IMR-90 (cell line): Measurements from ENCODE around the gene FAM174B. TPM values are rescaled to one million over a fixed set of nuclear protein-coding genes. Genes with fewer than 3 reads are reported as not detected.
"Not testable (repeated sequence)": the region's sequence is repeated elsewhere in the genome, so short reads cannot be mapped to it uniquely, and the experiment has no call there.

Source experiments
- ATAC-seq: fragments of 200-7000 bp; cut with Tn5 transposase; 2 replicates; pipeline ENCODE4 v1.9.1; 2020; ENCODE audit warnings: low read depth, mild to moderate bottlenecking, moderate library complexity
- BruUV-seq: library from RNA; stranded (reverse); fragments of 400-500 nt; replicated peaks from 2 replicates; lab custom pipeline; 2021; lab: Mats Ljungman, UMichigan
- CTCF ChIA-PET: fragments of 300-600 bp; formaldehyde crosslinking; extraction: SDS; loops from one replicate; lab custom pipeline; 2021; ENCODE audit warnings: antibody characterized with exemption; lab: Yijun Ruan, JAX
- POLR2A ChIA-PET: fragments of 300-600 bp; sonication (Branson Sonifier 250); formaldehyde crosslinking; loops from one replicate; lab custom pipeline; 2022; ENCODE audit warnings: antibody characterized with exemption; ENCODE audit not compliant: unreplicated experiment; lab: Charles Lee
- DNase-seq: peaks from one replicate; pipeline ENCODE4 v3.0.0; 2013
- H2AFZ ChIP-seq: replicated peaks from 2 replicates; pipeline ENCODE3; 2013; ENCODE audit warnings: low read length, mild to moderate bottlenecking; ENCODE audit not compliant: poor library complexity
- H2AK5ac ChIP-seq: 2 replicates; pipeline ENCODE4 v1.6.1; 2013; ENCODE audit warnings: low read depth, low read length, inconsistent platforms
- H2AK9ac ChIP-seq: replicated peaks from 2 replicates; pipeline ENCODE3; 2013; ENCODE audit warnings: mild to moderate bottlenecking, low read depth, low read length, moderate library complexity; ENCODE audit not compliant: poor library complexity
- H2BK120ac ChIP-seq: 2 replicates; pipeline ENCODE4 v1.6.1; 2013; ENCODE audit warnings: low read depth, low read length, inconsistent platforms
- H2BK15ac ChIP-seq: 3 replicates; pipeline ENCODE4 v1.6.1; 2013; ENCODE audit warnings: low read depth, low read length, inconsistent platforms
- H2BK20ac ChIP-seq: 2 replicates; pipeline ENCODE4 v1.6.1; 2013; ENCODE audit warnings: low read depth, mild to moderate bottlenecking, inconsistent platforms, low read length, moderate library complexity
- H2BK5ac ChIP-seq: 2 replicates; pipeline ENCODE4 v1.6.1; 2013; ENCODE audit warnings: mild to moderate bottlenecking, low read depth, low read length, inconsistent platforms; ENCODE audit not compliant: poor library complexity, severe bottlenecking
- H3K14ac ChIP-seq: replicated peaks from 2 replicates; pipeline ENCODE4 v1.6.1; 2013; ENCODE audit warnings: low read depth, low read length, inconsistent platforms
- H3K18ac ChIP-seq: 2 replicates; pipeline ENCODE4 v1.6.1; 2013; ENCODE audit warnings: low read depth, low read length, control low read depth
- H3K23ac ChIP-seq: 2 replicates; pipeline ENCODE4 v1.6.1; 2013; ENCODE audit warnings: low read depth, low read length, inconsistent platforms
- H3K27ac ChIP-seq: 2 replicates; pipeline ENCODE4 v1.5.1; 2013; ENCODE audit warnings: mild to moderate bottlenecking, control low read depth, low read length; ENCODE audit not compliant: insufficient read depth
- H3K27me3 ChIP-seq: 2 replicates; pipeline ENCODE4 v1.6.1; 2013; ENCODE audit warnings: low read length; ENCODE audit not compliant: control insufficient read depth, insufficient read depth
- H3K36me3 ChIP-seq: 2 replicates; pipeline ENCODE4 v1.6.1; 2013; ENCODE audit warnings: low read length, mixed read lengths; ENCODE audit not compliant: control insufficient read depth, insufficient read depth
- H3K4ac ChIP-seq: 2 replicates; pipeline ENCODE4 v1.6.1; 2013; ENCODE audit warnings: low read depth, low read length, inconsistent platforms
- H3K4me1 ChIP-seq: 2 replicates; pipeline ENCODE4 v1.6.1; 2013; ENCODE audit warnings: low read length, mixed read lengths; ENCODE audit not compliant: control insufficient read depth, insufficient read depth
- H3K4me2 ChIP-seq: 2 replicates; pipeline ENCODE4 v1.6.1; 2013; ENCODE audit warnings: low read depth, mild to moderate bottlenecking, control low read depth, low read length, moderate library complexity
- H3K4me3 ChIP-seq: 2 replicates; pipeline ENCODE4 v1.5.1; 2013; ENCODE audit warnings: low read depth, mild to moderate bottlenecking, control low read depth, low read length, moderate library complexity; ENCODE audit not compliant: insufficient read depth
- H3K56ac ChIP-seq: 2 replicates; pipeline ENCODE4 v1.6.1; 2013; ENCODE audit warnings: low read length, inconsistent platforms; ENCODE audit not compliant: insufficient read depth; ENCODE audit errors: extremely low read depth
- H3K79me1 ChIP-seq, 2 experiments: 2 replicates each; pipeline ENCODE4 v1.6.1; 2013; ENCODE audit warnings: low read length in 2 of 2, inconsistent platforms in 1 of 2, low read depth in 1 of 2
- H3K9ac ChIP-seq: 2 replicates; pipeline ENCODE4 v1.6.1; 2013; ENCODE audit warnings: low read depth, low read length, control low read depth
- H3K9me1 ChIP-seq: 2 replicates; pipeline ENCODE4 v1.6.1; 2013; ENCODE audit warnings: low read length, inconsistent platforms; ENCODE audit not compliant: insufficient read depth
- H3K9me3 ChIP-seq: 2 replicates; pipeline ENCODE4 v1.6.1; 2013; ENCODE audit warnings: low read length; ENCODE audit not compliant: control insufficient read depth, insufficient read depth
- H4K20me1 ChIP-seq: 2 replicates; pipeline ENCODE4 v1.6.1; 2013; ENCODE audit warnings: low read length, inconsistent platforms; ENCODE audit not compliant: insufficient read depth
- H4K5ac ChIP-seq: 2 replicates; pipeline ENCODE4 v1.6.1; 2013; ENCODE audit warnings: mild to moderate bottlenecking, low read depth, low read length, control low read depth
- H4K8ac ChIP-seq, 2 experiments: 2 replicates each; pipeline ENCODE4 v1.6.1; 2013; ENCODE audit warnings: low read depth in 2 of 2, low read length in 2 of 2, control low read depth in 1 of 2, inconsistent platforms in 1 of 2
- H4K91ac ChIP-seq: 2 replicates; pipeline ENCODE4 v1.6.1; 2013; ENCODE audit warnings: low read depth, low read length, inconsistent platforms; ENCODE audit not compliant: insufficient read depth
- WGBS, 2 experiments: methylation state at CpG; one replicate each; pipeline versions ENCODE4 v1.1.5 to v1.1.7; 2013; ENCODE audit warnings: missing lambda C conversion rate in 2 of 2; ENCODE audit not compliant: insufficient read length in 1 of 2; ENCODE audit errors: extremely low coverage in 2 of 2; 5-methylcytosine and 5-hydroxymethylcytosine counted together
- dilution Hi-C: fragments of 300-500 bp; cut with HindIII; formaldehyde crosslinking; loops from one replicate; pipeline ENCODE4 v1.14.3; 2018; ENCODE audit warnings: low sequenced_read_pairs; ENCODE audit not compliant: unreplicated experiment
- in situ Hi-C: fragments of 300-500 bp; cut with MboI; formaldehyde crosslinking; loops from 3 replicates; pipeline ENCODE4 v1.14.3; 2019; ENCODE audit warnings: low sequenced_read_pairs, inconsistent platforms, mixed read lengths
- intact Hi-C: fragments of 100-400 bp; cut with micrococcal nuclease; formaldehyde crosslinking; loops from 2 replicates; pipeline ENCODE4 v1.10.0; 2022
- polyA plus RNA-seq, 3 experiments: library from polyadenylated mRNA; depleted of rRNA; stranded (reverse); fragments of >200 nt; gene quantifications; 2 replicates each; pipeline ENCODE4 v1.2.3, GENCODE V29; 2012; ENCODE audit warnings: low replicate concordance in 1 of 3
- total RNA-seq: library from RNA; depleted of rRNA; stranded (reverse); fragments of >200 nt; gene quantifications from 2 replicates; pipeline ENCODE4 v1.2.3, GENCODE V29; 2012

FAM174B gene
- total and polyA plus RNA-seq, 2 of the 4 experiments (the other 2 are of a cell fraction), result 0.18 to 0.56 TPM

GRCh38 chr15:92606836-92607150 lies 48.8 kb downstream of the FAM174B start:
- H2BK15ac ChIP-seq, H3K79me1 ChIP-seq, H3K9ac ChIP-seq, H4K5ac ChIP-seq, H2AK5ac ChIP-seq, H3K4me2 ChIP-seq, H3K4me3 ChIP-seq, H3K27ac ChIP-seq, H4K91ac ChIP-seq, H3K14ac ChIP-seq, H2BK120ac ChIP-seq, H3K9me3 ChIP-seq, H3K27me3 ChIP-seq, H4K8ac ChIP-seq, H3K56ac ChIP-seq, dilution Hi-C loops, intact Hi-C loops, H4K20me1 ChIP-seq, in situ Hi-C loops, DNase-seq, H2BK5ac ChIP-seq, H2AFZ ChIP-seq, H3K36me3 ChIP-seq, H3K4ac ChIP-seq, POLR2A ChIA-PET, H2AK9ac ChIP-seq, BruUV-seq, H3K4me1 ChIP-seq, H3K23ac ChIP-seq, H2BK20ac ChIP-seq, ATAC-seq, CTCF ChIA-PET, H3K18ac ChIP-seq, H3K9me1 ChIP-seq: not testable (repeated sequence)
- 20% methylated on average over 1 of the region's 15 CpGs; no CpG with 5 or more reads in 1 of the 2 experiments for WGBS, 2 experiments
